HT-29 (cell line): ENCODE results near the gene IRF9. TPM values are rescaled to one million over a fixed set of nuclear protein-coding genes. Genes with fewer than 3 reads are reported as not detected.
A peak's percentile ranks its signal among the peaks of the same experiment; 100 is the strongest.

Experiments
- DNase-seq: peaks from one replicate; pipeline ENCODE4 v3.0.0-alpha.2; 2015; ENCODE audit warnings: low spot score
- total RNA-seq: library from RNA; depleted of rRNA; stranded (reverse); fragments of >200 nt; shearing (Covaris generic); gene quantifications from 2 replicates; pipeline ENCODE4 v1.2.3, GENCODE V29; 2014; rRNA removed

The IRF9 gene
- total RNA-seq = 49.6 and 69.8 TPM in 2 replicates

- DNase-seq = peak; percentile 93
Observed at GRCh38 chr14:24160850-24161804, at the start of gene IRF9. TSS of gene IRF9 (plus strand) at chr14:24161265. CDS start at chr14:24162145, 880 bp downstream.

GRCh38 chr14:24113379-24113800 is 47.7 kb upstream of the IRF9 start:
- no peak for DNase-seq

GRCh38 chr14:24113801-24114531 is 47.1 kb upstream of the IRF9 start:
- DNase-seq = peak; percentile 83

GRCh38 chr14:24114532-24115421 is 46.3 kb upstream of the IRF9 start, which contains the start of the genes DCAF11 and NRL:
TSS of gene DCAF11 (plus strand) at chr14:24114777. CDS start at chr14:24115595, 818 bp downstream.
TSS of gene NRL (minus strand) at chr14:24114949. CDS start at chr14:24082848, 32,101 bp downstream.
- DNase-seq = peak; percentile 96

- no peak for DNase-seq
Observed at GRCh38 chr14:24115422-24116127, 45.5 kb upstream of the IRF9 start.

- DNase-seq = no peak
Observed at GRCh38 chr14:24116128-24116814, 44.8 kb upstream of the IRF9 start.

GRCh38 chr14:24117179-24117578 is 43.9 kb upstream of the IRF9 start:
- DNase-seq = no peak

- DNase-seq = no peak
Observed at GRCh38 chr14:24119691-24120090, 41.4 kb upstream of the IRF9 start.

- no peak for DNase-seq
Observed at GRCh38 chr14:24121210-24121609, 39.9 kb upstream of the IRF9 start.

GRCh38 chr14:24122416-24122815 is 38.6 kb upstream of the IRF9 start:
- DNase-seq = no peak

GRCh38 chr14:24122898-24123297 is 38.2 kb upstream of the IRF9 start:
- DNase-seq = no peak

- no peak for DNase-seq
Observed at GRCh38 chr14:24123424-24124417, 37.3 kb upstream of the IRF9 start.

GRCh38 chr14:24126939-24127338 is 34.1 kb upstream of the IRF9 start:
- DNase-seq = no peak

GRCh38 chr14:24127673-24128072 is 33.4 kb upstream of the IRF9 start:
- no peak for DNase-seq

- DNase-seq = no peak
Observed at GRCh38 chr14:24129410-24129998, 31.6 kb upstream of the IRF9 start.

- no peak for DNase-seq
Observed at GRCh38 chr14:24130380-24130716, 30.7 kb upstream of the IRF9 start, which contains the start of gene FITM1. TSS of gene FITM1 (plus strand) at chr14:24130659. CDS start at chr14:24131564, 905 bp downstream.

GRCh38 chr14:24130717-24131548 is 30.1 kb upstream of the IRF9 start:
- no peak for DNase-seq
